SIG-M5 treated with dmso at 0.1 percent for 504 hours (cell line): Measurements from ENCODE around the gene LAD1.
A peak's percentile ranks its signal among the peaks of the same experiment; 100 is the strongest.

Experiments
- DNase-seq: peaks from one replicate; lab custom pipeline; 2025; ENCODE audit not compliant: unreplicated experiment; lab: John Stamatoyannopoulos, UW

The LAD1 gene

GRCh38 chr1:201399018-201399351 lies at the start of gene LAD1:
Gene LAD1, minus strand, starts transcription at chr1:201399324. Its CDS starts 18 bp downstream, at chr1:201399306.
- no peak for DNase-seq

- DNase-seq, result peak; percentile 73
These were observed 49.1 kb upstream of the LAD1 start for GRCh38 chr1:201447903-201448871.

- DNase-seq, result no peak
These were observed 46.2 kb upstream of the LAD1 start for GRCh38 chr1:201445310-201445709.

GRCh38 chr1:201444792-201445191 lies 45.7 kb upstream of the LAD1 start:
- DNase-seq, result peak; percentile 54

- DNase-seq, result no peak
These were observed 44.6 kb upstream of the LAD1 start for GRCh38 chr1:201443747-201444146.

GRCh38 chr1:201436969-201437368 lies 37.8 kb upstream of the LAD1 start:
- no peak for DNase-seq

GRCh38 chr1:201436393-201436792 lies 37.3 kb upstream of the LAD1 start:
- peak; percentile 50 for DNase-seq

GRCh38 chr1:201434266-201434665 lies 35.1 kb upstream of the LAD1 start:
- no peak for DNase-seq

GRCh38 chr1:201433609-201434008 lies 34.5 kb upstream of the LAD1 start:
- DNase-seq, result no peak

GRCh38 chr1:201430776-201431175 lies 31.7 kb upstream of the LAD1 start:
- no peak for DNase-seq

- DNase-seq, result no peak
These were observed 30.8 kb upstream of the LAD1 start for GRCh38 chr1:201429736-201430501.

- peak; percentile 90 for DNase-seq
These were observed 28.8 kb upstream of the LAD1 start for GRCh38 chr1:201427963-201428362.

- DNase-seq, result no peak
These were observed 27.6 kb upstream of the LAD1 start for GRCh38 chr1:201426479-201427310.

- DNase-seq, result no peak
These were observed 25.0 kb upstream of the LAD1 start for GRCh38 chr1:201424146-201424545.

GRCh38 chr1:201423655-201424054 lies 24.5 kb upstream of the LAD1 start:
- no peak for DNase-seq

GRCh38 chr1:201422436-201423030 lies 23.4 kb upstream of the LAD1 start:
- DNase-seq, result no peak

GRCh38 chr1:201422026-201422425 lies 22.9 kb upstream of the LAD1 start:
- no peak for DNase-seq

GRCh38 chr1:201421041-201421440 lies 21.9 kb upstream of the LAD1 start:
- DNase-seq, result no peak

GRCh38 chr1:201420608-201421002 lies 21.5 kb upstream of the LAD1 start:
- DNase-seq, result no peak

- no peak for DNase-seq
These were observed 20.9 kb upstream of the LAD1 start for GRCh38 chr1:201419746-201420607.
